Keratinocyte (primary cell): ENCODE data around the gene PCK2. TPM values are rescaled to one million over a fixed set of nuclear protein-coding genes. Genes with fewer than 3 reads are reported as not detected.

Source experiments
- DNase-seq: peaks from one replicate; pipeline ENCODE4 v3.0.0-alpha.2; 2011; ENCODE audit warnings: low read depth, missing footprints, low spot score
- FAIRE-seq: peaks from 2 replicates; lab custom pipeline; 2011; peaks lifted over from hg19 to GRCh38; lab: Jason Lieb, UNC
- H2AFZ ChIP-seq: 2 replicates; pipeline ENCODE4 v1.6.0; 2012; ENCODE audit warnings: low read length, control low read depth, inconsistent platforms; ENCODE audit not compliant: control insufficient read depth
- H3K27ac ChIP-seq: 2 replicates; pipeline ENCODE4 v1.5.1; 2011; ENCODE audit warnings: low read length; ENCODE audit not compliant: control insufficient read depth, insufficient read depth
- H3K27me3 ChIP-seq: 3 replicates; pipeline ENCODE4 v1.6.0; 2011; ENCODE audit warnings: low read length; ENCODE audit not compliant: control insufficient read depth, insufficient read depth; ENCODE audit errors: extremely low read depth
- H3K36me3 ChIP-seq, 2 experiments: 2 replicates in 1 of 2; 3 replicates in 1 of 2; pipeline ENCODE4 v1.5.1; 2011; ENCODE audit warnings: low read length in 2 of 2, mild to moderate bottlenecking in 1 of 2; ENCODE audit not compliant: control insufficient read depth in 2 of 2, insufficient read depth in 2 of 2; ENCODE audit errors: extremely low read depth in 1 of 2
- H3K4me1 ChIP-seq: 3 replicates; pipeline ENCODE4 v1.5.1; 2011; ENCODE audit warnings: low read length; ENCODE audit not compliant: control insufficient read depth, insufficient read depth; ENCODE audit errors: extremely low read depth
- H3K4me2 ChIP-seq: 3 replicates; pipeline ENCODE4 v1.6.0; 2011; ENCODE audit warnings: low read depth, low read length; ENCODE audit not compliant: control insufficient read depth, insufficient read depth; ENCODE audit errors: extremely low read depth
- H3K4me3 ChIP-seq, 3 experiments: fragments of 200-600 bp in 1 of 3; sonication (generic) in 1 of 3; 2 replicates in 2 of 3; 3 replicates in 1 of 3; pipeline ENCODE4 v1.5.1; 2011 to 2016; ENCODE audit warnings: low read length in 3 of 3, mild to moderate bottlenecking in 3 of 3, control low read depth in 2 of 3, inconsistent platforms in 1 of 3, low read depth in 1 of 3, mixed read lengths in 1 of 3, mixed run types in 1 of 3, moderate library complexity in 1 of 3; ENCODE audit not compliant: control insufficient read depth in 2 of 3, insufficient read depth in 2 of 3; ENCODE audit errors: extremely low read depth in 1 of 3
- H3K79me2 ChIP-seq: 2 replicates; pipeline ENCODE4 v1.6.0; 2012; ENCODE audit warnings: low read length; ENCODE audit not compliant: control insufficient read depth, insufficient read depth
- H3K9ac ChIP-seq: 3 replicates; pipeline ENCODE4 v1.6.0; 2011; ENCODE audit warnings: low read length; ENCODE audit not compliant: control insufficient read depth, insufficient read depth; ENCODE audit errors: extremely low read depth
- H3K9me1 ChIP-seq: 3 replicates; pipeline ENCODE4 v1.6.0; 2011; ENCODE audit warnings: low read length; ENCODE audit not compliant: control insufficient read depth, insufficient read depth; ENCODE audit errors: extremely low read depth
- H3K9me3 ChIP-seq: 2 replicates; pipeline ENCODE4 v1.5.1; 2012; ENCODE audit warnings: low read depth, low read length; ENCODE audit not compliant: control insufficient read depth
- H4K20me1 ChIP-seq: 3 replicates; pipeline ENCODE4 v1.6.0; 2011; ENCODE audit warnings: low read length; ENCODE audit not compliant: control insufficient read depth, insufficient read depth; ENCODE audit errors: extremely low read depth
- CTCF ChIP-seq, 3 experiments: IDR thresholded peaks in 1 of 3; conservative IDR thresholded peaks in 1 of 3; optimal IDR thresholded peaks in 1 of 3; 2 replicates in 2 of 3; 3 replicates in 1 of 3; pipeline versions ENCODE3 to v1.5.1; 2011; ENCODE audit warnings: low read length in 3 of 3, mild to moderate bottlenecking in 3 of 3, moderate library complexity in 2 of 3, control low read depth in 1 of 3, inconsistent platforms in 1 of 3; ENCODE audit not compliant: insufficient read depth in 2 of 3; ENCODE audit errors: extremely low read depth in 1 of 3
- EZH2 ChIP-seq: IDR thresholded peaks from one replicate; pipeline ENCODE4 v1.6.1; 2012; ENCODE audit warnings: inconsistent platforms, mild to moderate bottlenecking, low read length, moderate library complexity
- dilution Hi-C: fragments of 300-500 bp; cut with MboI; formaldehyde crosslinking; loops from one replicate; pipeline ENCODE4 v1.7.0; 2020; ENCODE audit warnings: low sequenced_read_pairs; ENCODE audit not compliant: extremely low pct_ligation_motif_present
- polyA plus RNA-seq, 5 experiments: library from polyadenylated mRNA; depleted of rRNA in 3 of 5; stranded (reverse) in 3 of 5; stranded (forward) in 1 of 5; unstranded in 1 of 5; fragments of >200 nt; gene quantifications; 1 replicate in 1 of 5; 2 replicates in 3 of 5; 3 replicates in 1 of 5; pipeline versions ENCODE4 v1.2.1 to v1.2.3, GENCODE V29; 2011 to 2012; ENCODE audit warnings: missing spikeins in 2 of 5, low read depth in 1 of 5, low replicate concordance in 1 of 5

Gene PCK2
- polyA plus RNA-seq, 1 donor (not counting 4 experiments of a cell fraction or from before 2014, with no cell fraction given), result 16.6 TPM

GRCh38 chr14:24084440-24084839, 9.7 kb upstream of the PCK2 start:
- H4K20me1 ChIP-seq, result no peaks in the 10 kb centered on the region

GRCh38 chr14:24085215-24085614, 8.9 kb upstream of the PCK2 start:
- FAIRE-seq, result no peak
- Histone ChIP-seq H3K4me2 (no peak overlapping the region), H3K27me3 (peaks cover 14% of the 10 kb centered on the region), H3K4me1 (peaks cover 5% of the 10 kb centered on the region), H3K4me3 (no peak overlapping the region), H2AFZ (no peak overlapping the region), H3K9me3 (no peaks in the 10 kb centered on the region), H4K20me1 (no peaks in the 10 kb centered on the region), H3K27ac (no peak overlapping the region), H3K9ac (no peak overlapping the region), H3K9me1 (no peaks in the 10 kb centered on the region), H3K79me2 (no peaks in the 10 kb centered on the region), H3K36me3 (no peaks in the 10 kb centered on the region)
- no peak for DNase-seq
- dilution Hi-C loops, result no loop called here
- TF ChIP-seq CTCF (optimal IDR thresholded peaks at IDR 0.05 in 1 of 3, IDR thresholded peaks at IDR 0.05 in 1 of 3, conservative IDR thresholded peaks at IDR 0.05 in 1 of 3; ENCODE audit: extremely low read depth in 1 of 3, insufficient read depth in 2 of 3, low read length in 3 of 3) (no peak), EZH2 (no peak)

More at GRCh38 chr14:24084440-24084839, 9.7 kb upstream of the PCK2 start:
- peaks cover 14% of the 10 kb centered on the region for H3K27me3 ChIP-seq
- H2AFZ ChIP-seq, result no peak overlapping the region
- dilution Hi-C loops, result no loop called here
- TF ChIP-seq EZH2 (no peak), CTCF (optimal IDR thresholded peaks at IDR 0.05 in 1 of 3, IDR thresholded peaks at IDR 0.05 in 1 of 3, conservative IDR thresholded peaks at IDR 0.05 in 1 of 3; ENCODE audit: extremely low read depth in 1 of 3, insufficient read depth in 2 of 3, low read length in 3 of 3) (no peak)
- H3K4me3 ChIP-seq, result no peak overlapping the region
- H3K9me1 ChIP-seq, result no peaks in the 10 kb centered on the region
- FAIRE-seq (no peak), DNase-seq (no peak)
- H3K9ac ChIP-seq, result no peak overlapping the region
- H3K4me1 ChIP-seq, result peaks cover 5% of the 10 kb centered on the region
- no peak overlapping the region for H3K4me2 ChIP-seq
- no peaks in the 10 kb centered on the region for H3K79me2 ChIP-seq
- H3K9me3 ChIP-seq, result no peaks in the 10 kb centered on the region
- no peaks in the 10 kb centered on the region for H3K36me3 ChIP-seq
- no peak overlapping the region for H3K27ac ChIP-seq
